Esophagus squamous epithelium (tissue), 4 donors: Measurements from ENCODE around the gene FAM135A.

Experiments
- POLR2A ChIP-seq, 4 donors: fragments of 450-650 bp; IDR thresholded peaks; one replicate each; pipeline ENCODE4 v1.6.1; 2017; ENCODE audit warnings: antibody characterized with exemption in 4 of 4, mild to moderate bottlenecking in 4 of 4, moderate library complexity in 3 of 4
- TF ChIP-seq, protein P1 (sequence below), 6 experiments: fragments of 450-650 bp in 4 of 6; fragments of 200-600 bp in 2 of 6; sonication (generic) in 2 of 6; IDR thresholded peaks; one replicate each; pipeline ENCODE4 v1.5.1; 2016 to 2019; ENCODE audit warnings: antibody characterized with exemption in 6 of 6, mild to moderate bottlenecking in 4 of 6, moderate library complexity in 4 of 6

DNA sequence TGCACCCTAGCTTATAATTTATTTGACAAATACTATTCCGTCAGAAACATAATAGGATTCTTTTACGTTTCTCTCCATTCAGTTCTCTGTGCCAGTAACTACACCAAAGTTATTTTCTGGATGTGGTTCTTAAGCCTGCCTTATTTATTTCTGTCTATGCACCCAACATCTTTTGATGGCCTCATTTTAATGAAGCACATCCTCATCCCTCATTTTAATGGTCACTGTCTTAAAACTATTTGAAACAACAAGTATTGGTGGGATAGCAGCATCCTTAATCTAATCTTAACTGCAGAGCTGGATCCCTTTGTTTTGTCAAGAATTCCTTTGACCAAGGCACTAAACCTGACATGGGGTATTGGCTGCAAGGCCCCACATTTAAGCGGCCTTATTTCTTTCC, 11.0 kb downstream of the FAM135A start:
- TF ChIP-seq, protein P1, sequence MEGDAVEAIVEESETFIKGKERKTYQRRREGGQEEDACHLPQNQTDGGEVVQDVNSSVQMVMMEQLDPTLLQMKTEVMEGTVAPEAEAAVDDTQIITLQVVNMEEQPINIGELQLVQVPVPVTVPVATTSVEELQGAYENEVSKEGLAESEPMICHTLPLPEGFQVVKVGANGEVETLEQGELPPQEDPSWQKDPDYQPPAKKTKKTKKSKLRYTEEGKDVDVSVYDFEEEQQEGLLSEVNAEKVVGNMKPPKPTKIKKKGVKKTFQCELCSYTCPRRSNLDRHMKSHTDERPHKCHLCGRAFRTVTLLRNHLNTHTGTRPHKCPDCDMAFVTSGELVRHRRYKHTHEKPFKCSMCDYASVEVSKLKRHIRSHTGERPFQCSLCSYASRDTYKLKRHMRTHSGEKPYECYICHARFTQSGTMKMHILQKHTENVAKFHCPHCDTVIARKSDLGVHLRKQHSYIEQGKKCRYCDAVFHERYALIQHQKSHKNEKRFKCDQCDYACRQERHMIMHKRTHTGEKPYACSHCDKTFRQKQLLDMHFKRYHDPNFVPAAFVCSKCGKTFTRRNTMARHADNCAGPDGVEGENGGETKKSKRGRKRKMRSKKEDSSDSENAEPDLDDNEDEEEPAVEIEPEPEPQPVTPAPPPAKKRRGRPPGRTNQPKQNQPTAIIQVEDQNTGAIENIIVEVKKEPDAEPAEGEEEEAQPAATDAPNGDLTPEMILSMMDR (IDR thresholded peaks at IDR 0.05): no peak
- TF ChIP-seq POLR2A (IDR thresholded peaks at IDR 0.05): no peak
